Natural killer cell (primary cell): Measurements from ENCODE around the gene ROBO1. TPM values are rescaled to one million over a fixed set of nuclear protein-coding genes. Genes with fewer than 3 reads are reported as not detected.

ENCODE experiments used
- ATAC-seq, 3 donors: fragments of 150-1000 bp in 2 of 3; fragments of 200-7000 bp in 1 of 3; cut with Tn5 transposase; 1 replicate in 1 of 3; 2 replicates in 2 of 3; pipeline ENCODE4 v1.10.0; 2021; ENCODE audit warnings: mild to moderate bottlenecking in 2 of 3, moderate library complexity in 2 of 3
- DNase-seq, 2 donors: peaks; one replicate each; pipeline versions ENCODE4 v3.0.0 to v3.0.0-alpha.2; 2013 to 2021; ENCODE audit warnings: mixed read lengths in 1 of 2
- H3K27ac ChIP-seq: one replicate; pipeline ENCODE4 v1.5.1; 2013; ENCODE audit warnings: mild to moderate bottlenecking, low read length
- H3K27me3 ChIP-seq: one replicate; pipeline ENCODE4 v1.6.1; 2013; ENCODE audit warnings: low read length; ENCODE audit not compliant: control insufficient read depth, insufficient read depth
- H3K36me3 ChIP-seq: one replicate; pipeline ENCODE4 v1.6.1; 2013; ENCODE audit warnings: low read length; ENCODE audit not compliant: control insufficient read depth, insufficient read depth
- H3K4me1 ChIP-seq: one replicate; pipeline ENCODE4 v1.6.1; 2013; ENCODE audit warnings: low read length; ENCODE audit not compliant: control insufficient read depth, insufficient read depth
- H3K4me3 ChIP-seq: one replicate; pipeline ENCODE4 v1.5.1; 2013; ENCODE audit warnings: low read length
- H3K9me3 ChIP-seq: one replicate; pipeline ENCODE4 v1.6.1; 2013; ENCODE audit warnings: low read length; ENCODE audit not compliant: control insufficient read depth, insufficient read depth
- H3K27ac Mint-ChIP-seq, 2 donors: one replicate each; pipeline ENCODE4 v1.8.0; 2022; ENCODE audit warnings: mild to moderate bottlenecking in 2 of 2, mixed read lengths in 2 of 2, moderate library complexity in 1 of 2
- H3K27me3 Mint-ChIP-seq, 2 donors: one replicate each; pipeline ENCODE4 v1.8.0; 2022; ENCODE audit warnings: low read depth in 2 of 2, mixed read lengths in 2 of 2
- H3K36me3 Mint-ChIP-seq: one replicate; pipeline ENCODE4 v1.8.0; 2022; ENCODE audit warnings: mixed read lengths
- H3K4me1 Mint-ChIP-seq, 2 donors: one replicate each; pipeline ENCODE4 v1.8.0; 2022; ENCODE audit warnings: mixed read lengths in 2 of 2
- H3K4me3 Mint-ChIP-seq: one replicate; pipeline ENCODE4 v1.8.0; 2022; ENCODE audit warnings: mild to moderate bottlenecking, moderate library complexity, mixed read lengths
- H3K9me3 Mint-ChIP-seq, 2 donors: one replicate each; pipeline ENCODE4 v1.8.0; 2022; ENCODE audit warnings: mixed read lengths in 2 of 2
- WGBS: methylation state at CpG from one replicate; pipeline ENCODE4 v1.1.7; 2013; ENCODE audit warnings: missing lambda C conversion rate; ENCODE audit not compliant: insufficient coverage; 5-methylcytosine and 5-hydroxymethylcytosine counted together
- intact Hi-C: fragments of 100-400 bp; cut with micrococcal nuclease; formaldehyde crosslinking; loops from one replicate; pipeline ENCODE4 v1.14.2; 2022
- total RNA-seq, 4 donors: library from RNA; stranded (reverse); fragments of 120-200 nt in 1 of 4; gene quantifications; one replicate each; pipeline versions ENCODE4 v1.2.3 to v1.2.4, GENCODE V29; 2013 to 2022
- TF ChIP-seq, protein P1 (sequence below): fragments of 200-600 bp; IDR thresholded peaks from one replicate; pipeline ENCODE4 v1.8.0; 2022; ENCODE audit warnings: antibody characterized with exemption

Gene ROBO1
- total RNA-seq, 3 donors from 2014 or later (not counting 1 experiment from before 2014, with no cell fraction given): 0.07 TPM; not detected in 2

DNA sequence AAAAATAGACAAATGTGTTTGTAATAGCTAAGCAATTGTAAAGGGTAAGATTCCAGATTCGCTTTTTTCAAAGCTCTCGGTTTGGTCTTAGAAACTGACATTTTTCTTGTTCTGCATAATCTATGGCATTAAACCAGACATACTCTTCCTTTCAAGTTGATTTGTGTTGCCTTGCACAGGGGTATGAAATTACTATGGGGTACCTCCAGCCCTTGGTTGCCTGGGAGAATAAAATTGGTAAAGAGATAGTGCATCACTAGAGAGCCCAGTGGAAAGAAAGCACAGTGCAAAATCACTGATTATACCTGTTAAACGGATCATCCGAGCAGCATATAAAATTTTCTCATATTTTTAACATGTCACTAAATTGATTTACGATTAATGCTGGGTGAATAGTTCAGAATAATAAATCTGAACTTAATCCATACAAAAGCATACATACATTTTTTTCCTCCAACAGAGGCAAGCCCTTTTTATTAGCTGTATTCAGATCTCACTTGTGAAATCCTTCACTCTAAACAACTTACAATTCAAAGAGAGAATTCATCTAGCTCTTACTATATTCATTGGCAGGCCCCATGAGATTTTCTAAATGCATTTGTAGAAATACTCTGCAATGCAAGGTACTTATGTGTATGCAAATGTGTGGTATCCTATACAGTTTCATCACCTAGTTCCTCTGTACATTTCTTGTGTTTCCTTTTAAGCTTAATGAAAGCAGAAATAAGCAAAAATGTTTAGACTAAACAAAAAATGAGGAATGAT is 224.4 kb downstream of the ROBO1 start:
- intact Hi-C loops: no loop called here
- DNase-seq (no peak), ATAC-seq (no peak)
- Histone ChIP-seq H3K36me3 (no peaks in the 10 kb centered on the region), H3K4me1 (no peaks in the 10 kb centered on the region), H3K27me3 (no peaks in the 10 kb centered on the region), H3K27ac (no peak overlapping the region), H3K9me3 (no peaks in the 10 kb centered on the region), H3K4me3 (no peak overlapping the region)
- Mint-ChIP-seq H3K4me1 (no peaks in the 10 kb centered on the region), H3K27me3 (no peaks in the 10 kb centered on the region), H3K9me3 (peaks cover 0 to 5% of the 10 kb centered on the region in 2 donors), H3K4me3 (no peak overlapping the region), H3K27ac (no peak overlapping the region), H3K36me3 (no peaks in the 10 kb centered on the region)
- no CpG with 5 or more reads among the region's 5 CpGs for WGBS
- TF ChIP-seq, protein P1, sequence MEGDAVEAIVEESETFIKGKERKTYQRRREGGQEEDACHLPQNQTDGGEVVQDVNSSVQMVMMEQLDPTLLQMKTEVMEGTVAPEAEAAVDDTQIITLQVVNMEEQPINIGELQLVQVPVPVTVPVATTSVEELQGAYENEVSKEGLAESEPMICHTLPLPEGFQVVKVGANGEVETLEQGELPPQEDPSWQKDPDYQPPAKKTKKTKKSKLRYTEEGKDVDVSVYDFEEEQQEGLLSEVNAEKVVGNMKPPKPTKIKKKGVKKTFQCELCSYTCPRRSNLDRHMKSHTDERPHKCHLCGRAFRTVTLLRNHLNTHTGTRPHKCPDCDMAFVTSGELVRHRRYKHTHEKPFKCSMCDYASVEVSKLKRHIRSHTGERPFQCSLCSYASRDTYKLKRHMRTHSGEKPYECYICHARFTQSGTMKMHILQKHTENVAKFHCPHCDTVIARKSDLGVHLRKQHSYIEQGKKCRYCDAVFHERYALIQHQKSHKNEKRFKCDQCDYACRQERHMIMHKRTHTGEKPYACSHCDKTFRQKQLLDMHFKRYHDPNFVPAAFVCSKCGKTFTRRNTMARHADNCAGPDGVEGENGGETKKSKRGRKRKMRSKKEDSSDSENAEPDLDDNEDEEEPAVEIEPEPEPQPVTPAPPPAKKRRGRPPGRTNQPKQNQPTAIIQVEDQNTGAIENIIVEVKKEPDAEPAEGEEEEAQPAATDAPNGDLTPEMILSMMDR: no peak

DNA sequence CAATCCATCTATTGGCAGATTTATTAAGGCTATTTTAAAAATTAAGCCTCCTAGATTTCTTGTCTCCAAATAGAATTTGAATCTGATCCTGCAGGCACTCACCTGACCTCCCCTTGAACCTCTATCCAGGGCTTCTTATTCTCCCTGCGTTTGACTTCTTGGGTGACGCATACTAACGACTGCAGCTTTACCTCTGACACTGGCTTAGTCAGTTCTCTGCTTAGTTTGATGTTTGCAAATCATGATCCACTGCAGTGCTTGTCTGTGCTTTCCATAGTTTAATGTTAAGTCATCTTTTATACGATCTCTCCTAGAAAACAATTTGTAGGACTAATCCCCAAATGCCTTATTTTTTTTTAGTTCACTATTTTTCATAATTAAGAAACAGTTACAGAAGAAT is 233.1 kb downstream of the ROBO1 start:
- no peaks in the 10 kb centered on the region for H3K27me3 ChIP-seq
- TF ChIP-seq, protein P1: no peak
- no peak overlapping the region for H3K27ac Mint-ChIP-seq
- no peaks in the 10 kb centered on the region for H3K27me3 Mint-ChIP-seq
- intact Hi-C loops: no loop called here
- H3K9me3 ChIP-seq: no peaks in the 10 kb centered on the region
- no peaks in the 10 kb centered on the region for H3K4me1 Mint-ChIP-seq
- H3K9me3 Mint-ChIP-seq: peaks cover 12 to 17% of the 10 kb centered on the region in 2 donors
- no peak overlapping the region for H3K27ac ChIP-seq
- H3K4me1 ChIP-seq: no peaks in the 10 kb centered on the region
- DNase-seq (no peak), ATAC-seq (no peak)
- H3K4me3 Mint-ChIP-seq: no peak overlapping the region
- no peaks in the 10 kb centered on the region for H3K36me3 ChIP-seq
- 55% methylated on average over 4 of the region's 4 CpGs for WGBS
- H3K4me3 ChIP-seq: no peak overlapping the region
- H3K36me3 Mint-ChIP-seq: no peaks in the 10 kb centered on the region

DNA sequence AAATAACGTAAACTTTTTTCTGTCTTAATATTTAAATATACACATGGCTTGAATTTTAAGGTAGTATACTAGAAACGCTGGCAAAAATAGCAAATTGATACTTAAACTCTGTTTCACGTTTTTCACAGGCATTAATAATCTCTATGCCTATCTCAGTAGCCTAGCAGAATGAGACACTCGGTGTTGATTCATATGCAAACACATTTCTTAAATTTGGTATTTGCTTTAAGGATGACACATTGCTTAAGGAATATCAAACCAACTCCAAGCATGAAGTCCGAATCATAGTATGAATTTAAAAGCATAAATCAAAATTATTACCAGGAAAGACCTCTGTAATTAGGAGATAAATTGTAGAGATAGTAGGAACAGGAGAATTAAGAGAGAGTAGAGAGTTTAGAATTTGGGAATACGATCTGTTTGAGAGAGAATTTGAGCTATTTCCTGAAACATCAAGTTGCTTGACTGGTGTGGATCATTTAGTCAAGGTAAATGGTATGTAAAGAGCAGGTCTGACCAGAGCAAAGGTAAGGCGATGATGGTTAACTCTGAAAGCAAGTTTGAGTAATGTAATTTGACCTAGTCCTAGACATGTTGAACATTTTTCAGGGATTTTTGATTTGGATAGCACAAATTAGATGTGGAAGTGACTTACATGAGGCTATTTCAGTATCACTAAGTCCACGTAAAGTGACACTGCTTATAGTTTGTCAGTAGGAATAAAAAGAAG is 236.1 kb downstream of the ROBO1 start:
- Histone ChIP-seq H3K4me1 (no peaks in the 10 kb centered on the region), H3K9me3 (no peaks in the 10 kb centered on the region), H3K4me3 (no peak overlapping the region), H3K27ac (no peak overlapping the region), H3K36me3 (no peaks in the 10 kb centered on the region), H3K27me3 (no peaks in the 10 kb centered on the region)
- intact Hi-C loops: no loop called here
- no peak overlapping the region for H3K4me3 Mint-ChIP-seq
- DNase-seq: no peak
- ATAC-seq: no peak
- H3K27ac Mint-ChIP-seq: no peak overlapping the region
- 71% methylated on average over 5 of the region's 8 CpGs for WGBS
- H3K9me3 Mint-ChIP-seq: peaks cover 12 to 21% of the 10 kb centered on the region in 2 donors
- no peaks in the 10 kb centered on the region for H3K36me3 Mint-ChIP-seq
- no peaks in the 10 kb centered on the region for H3K27me3 Mint-ChIP-seq
- TF ChIP-seq, protein P1: no peak
- no peaks in the 10 kb centered on the region for H3K4me1 Mint-ChIP-seq
